Psoas muscle (tissue), 8 donors: Measurements from ENCODE around the gene CHMP6. TPM values are rescaled to one million over a fixed set of nuclear protein-coding genes. Genes with fewer than 3 reads are reported as not detected.
"Not testable (repeated sequence)": the region's sequence is repeated elsewhere in the genome, so short reads cannot be mapped to it uniquely, and the experiment has no call there.

Experiments
- ATAC-seq, 4 donors: fragments of 200-7000 bp; cut with Tn5 transposase; one replicate each; pipeline ENCODE4 v1.9.1; 2020; ENCODE audit warnings: moderate library complexity in 3 of 4, mild to moderate bottlenecking in 2 of 4
- DNase-seq, 2 donors: peaks; one replicate each; pipeline ENCODE4 v3.0.0-alpha.2; 2020
- H3K27ac ChIP-seq: fragments of 200-600 bp; one replicate; pipeline ENCODE4 v1.8.0; 2022
- H3K27me3 ChIP-seq, 3 donors: fragments of 200-600 bp in 1 of 3; one replicate each; pipeline versions ENCODE4 v1.6.1 to v1.8.0; 2013 to 2022; ENCODE audit warnings: low read length in 2 of 3, mild to moderate bottlenecking in 2 of 3, moderate library complexity in 1 of 3; ENCODE audit not compliant: insufficient read depth in 3 of 3
- H3K36me3 ChIP-seq, 2 donors: fragments of 200-600 bp in 1 of 2; one replicate each; pipeline versions ENCODE4 v1.6.1 to v1.8.0; 2013 to 2022; ENCODE audit warnings: low read depth in 1 of 2, mild to moderate bottlenecking in 1 of 2, moderate library complexity in 1 of 2; ENCODE audit not compliant: insufficient read depth in 1 of 2
- H3K4me1 ChIP-seq: fragments of 200-600 bp; one replicate; pipeline ENCODE4 v1.8.0; 2022
- H3K4me3 ChIP-seq: fragments of 200-600 bp; one replicate; pipeline ENCODE4 v1.8.0; 2022; ENCODE audit warnings: mild to moderate bottlenecking
- H3K9me3 ChIP-seq: fragments of 200-600 bp; one replicate; pipeline ENCODE4 v1.8.0; 2022
- CTCF ChIP-seq: fragments of 200-600 bp; IDR thresholded peaks from one replicate; pipeline ENCODE4 v1.8.0; 2022; ENCODE audit warnings: antibody characterized with exemption
- WGBS, 3 donors: extraction: QIAGEN DNeasy Blood & Tissue Kit; methylation state at CpG; one replicate each; pipeline versions ENCODE4 v1.1.6 to v1.1.7; 2013; 5-methylcytosine and 5-hydroxymethylcytosine counted together
- intact Hi-C, 2 donors: fragments of 100-400 bp; cut with DNase I; formaldehyde crosslinking; loops; one replicate each; pipeline versions ENCODE4 v1.11.0 to v1.14.2; 2022
- polyA plus RNA-seq, 3 donors: library from polyadenylated mRNA; stranded (reverse); fragments of 200-250 nt; gene quantifications; one replicate each; pipeline ENCODE4 v1.2.3, GENCODE V29; 2013
- total RNA-seq, 4 donors: library from RNA; stranded (reverse); fragmentation: NEBNext Ultra II Directional in 2 of 4; extraction: Animal tissue kit (Norgen Biotek cat#: 25700) in 2 of 4; gene quantifications; one replicate each; pipeline versions ENCODE4 v1.2.1 to v1.2.4, GENCODE V29; 2021 to 2023
- donor health status: healthy with polysubstance abuse.
- donor health status: DM: no; HTN: no; CAD: no; lungs with moderate emphysema.
- donor health status: Bipolar disorder and iron deficiency.
- donor health status: healthy.
- donor health status: DM: yes; HTN: yes; CAD: no.
- donor health status: DM: no; HTN: no; CAD: no.
- donor health status: DM: no; HTN: no; CAD: no.
- donor health status: DM: yes; HTN: yes; CAD: no.

The CHMP6 gene
- total and polyA plus RNA-seq, 7 donors, result 32.0 to 53.2 (median 36.9) TPM

DNA sequence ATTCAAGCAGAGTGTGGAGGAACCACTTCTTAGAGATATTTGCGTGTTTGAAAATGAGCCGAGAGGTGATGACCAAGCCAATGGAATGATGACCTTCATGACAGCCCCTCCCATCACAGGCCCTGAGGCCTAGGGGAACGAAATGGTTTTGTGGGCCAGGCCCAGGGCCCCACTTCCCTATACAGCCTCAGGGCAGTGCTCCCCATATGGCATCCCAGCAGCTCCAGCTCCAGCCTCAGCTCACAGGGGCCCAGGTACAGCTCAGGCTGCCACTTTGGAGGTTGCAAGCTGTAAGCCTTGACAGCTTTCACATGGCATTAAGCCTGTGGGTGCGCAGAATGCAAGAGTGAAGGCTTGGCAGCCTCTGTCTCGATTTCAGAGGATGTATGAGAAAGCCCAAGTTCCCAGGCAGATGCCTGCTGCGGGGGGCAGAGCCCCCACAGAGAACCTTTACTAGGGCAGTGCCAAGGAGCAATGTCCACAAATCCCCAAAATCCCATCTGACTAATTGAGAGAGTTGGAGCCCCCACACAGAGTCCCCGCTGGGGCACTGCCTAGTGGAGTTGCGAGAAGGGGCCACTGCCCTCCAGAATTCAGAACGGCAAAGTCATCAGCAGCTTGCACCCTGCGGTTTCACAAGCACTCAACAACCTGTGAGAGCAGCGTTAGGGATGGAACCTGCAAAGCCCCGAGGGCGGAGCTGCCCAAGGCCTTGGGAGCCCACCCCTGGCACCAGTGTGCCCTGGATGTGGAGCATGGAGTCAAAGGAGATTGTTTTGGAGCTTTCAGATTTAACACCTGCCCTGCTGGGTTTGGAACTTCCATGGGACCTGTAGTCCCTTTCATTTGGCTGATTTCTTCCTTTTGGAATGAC, 21.2 kb downstream of the CHMP6 start:
- 87 to 94% (median 91%) methylated on average over 13 of the region's 13 CpGs for WGBS, 3 donors
- Histone ChIP-seq H3K4me3 (no peak overlapping the region), H3K27ac (no peak overlapping the region), H3K4me1 (peaks cover 11% of the 10 kb centered on the region), H3K36me3 (no peaks in the 10 kb centered on the region), H3K27me3 (no peaks in the 10 kb centered on the region), H3K9me3 (peaks cover 5% of the 10 kb centered on the region)
- ATAC-seq (peak in 1 of 4 donors; percentile 30), DNase-seq (no peak)
- no peak for TF ChIP-seq CTCF
- intact Hi-C loops, result no loop called here

GRCh38 chr17:81013642-81014041, 22.0 kb downstream of the CHMP6 start:
- no peak for DNase-seq
- Histone ChIP-seq H3K9me3 (peaks cover 5% of the 10 kb centered on the region), H3K27me3 (no peaks in the 10 kb centered on the region), H3K4me3 (no peak overlapping the region), H3K4me1 (peaks cover 18% of the 10 kb centered on the region), H3K36me3 (no peaks in the 10 kb centered on the region), H3K27ac (no peak overlapping the region)
- WGBS, 3 donors, result 62 to 71% (median 64%) methylated on average over 6 of the region's 6 CpGs
- ATAC-seq, result no peak
- intact Hi-C loops, result no loop called here
- no peak for TF ChIP-seq CTCF

DNA sequence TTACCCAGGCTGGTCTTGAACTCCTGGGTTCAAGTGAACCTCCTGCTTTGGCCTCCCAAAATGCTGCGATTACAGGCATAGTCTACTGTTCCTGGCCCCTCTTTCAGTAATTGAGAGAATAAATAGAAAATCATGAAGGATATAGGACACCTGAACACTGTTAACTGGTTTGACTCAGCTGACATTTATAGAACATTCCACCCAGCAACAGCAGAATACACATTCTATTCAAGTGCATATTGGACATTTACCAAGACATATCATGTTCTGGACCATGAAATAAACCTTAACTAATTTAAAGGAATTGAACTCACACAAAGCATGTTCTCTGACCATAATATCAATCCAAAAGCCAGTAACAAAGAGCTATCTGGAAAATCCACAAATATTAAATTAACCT, 23.5 kb downstream of the CHMP6 start:
- intact Hi-C loops, result no loop called here
- ATAC-seq (peak; percentile 67 to 80 (median 74)), DNase-seq (no peak)
- Histone ChIP-seq H3K36me3 (no peaks in the 10 kb centered on the region), H3K4me3 (no peak overlapping the region), H3K27me3 (no peaks in the 10 kb centered on the region), H3K9me3 (peaks cover 5% of the 10 kb centered on the region), H3K27ac (peak overlapping the region; percentile 63), H3K4me1 (peaks cover 25% of the 10 kb centered on the region)
- no peak for TF ChIP-seq CTCF
- 20 to 55% (median 37%) methylated on average over 1 of the region's 1 CpG for WGBS, 3 donors

GRCh38 chr17:81016575-81016974, 24.9 kb downstream of the CHMP6 start:
- TF ChIP-seq CTCF, result no peak
- no peak for ATAC-seq
- 94 to 96% (median 95%) methylated on average over 2 of the region's 2 CpGs for WGBS, 3 donors
- Histone ChIP-seq H3K4me1 (peaks cover 34% of the 10 kb centered on the region), H3K36me3 (no peaks in the 10 kb centered on the region), H3K4me3 (no peak overlapping the region), H3K27ac (no peak overlapping the region), H3K27me3 (no peaks in the 10 kb centered on the region), H3K9me3 (no peaks in the 10 kb centered on the region)
- intact Hi-C loops, result no loop called here
- no peak for DNase-seq

- H3K9me3 ChIP-seq, ATAC-seq, H3K27me3 ChIP-seq, DNase-seq, intact Hi-C loops, H3K36me3 ChIP-seq: not testable (repeated sequence)
- peak overlapping the region; percentile 76 for H3K27ac ChIP-seq
- 76 to 95% (median 79%) methylated on average over 4 of the region's 4 CpGs for WGBS, 3 donors
- H3K4me3 ChIP-seq, result peak overlapping the region; percentile 50
- H3K4me1 ChIP-seq, result peaks cover 41% of the 10 kb centered on the region
Measured at GRCh38 chr17:81017330-81017729, 25.7 kb downstream of the CHMP6 start.
